ENCODE measurements around the gene D2HGDH.

GRCh38 chr2:241762321-241762932 lies 28.0 kb downstream of the D2HGDH start:
- TF ChIP-seq CTCF (IDR thresholded peaks at IDR 0.05) (no peak), POLR2AphosphoS5 (IDR thresholded peaks at IDR 0.05) (no peak)

Data from sigmoid colon (tissue), 4 donors.